ENCODE measurements around the gene PHKB.

DNA sequence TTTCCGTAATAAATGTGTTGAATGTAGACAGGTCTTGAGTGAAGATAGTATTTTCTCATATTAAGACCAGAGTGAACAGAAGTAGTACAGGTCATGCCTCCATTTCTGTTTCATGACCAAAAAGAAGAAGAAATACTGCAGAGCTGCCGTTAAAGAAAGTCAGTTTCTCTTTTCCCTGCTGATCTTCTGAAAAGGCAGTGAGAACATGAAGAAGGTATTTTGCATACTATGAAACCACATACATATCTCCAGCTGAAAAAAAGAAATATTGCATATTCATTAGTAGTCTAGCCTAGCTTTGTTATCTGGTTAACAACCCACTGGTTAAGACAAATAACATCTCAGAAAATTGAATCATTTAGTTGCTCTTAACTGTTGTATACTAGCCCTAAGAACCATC, 138.4 kb downstream of the PHKB start:
- TF ChIP-seq, protein P1, sequence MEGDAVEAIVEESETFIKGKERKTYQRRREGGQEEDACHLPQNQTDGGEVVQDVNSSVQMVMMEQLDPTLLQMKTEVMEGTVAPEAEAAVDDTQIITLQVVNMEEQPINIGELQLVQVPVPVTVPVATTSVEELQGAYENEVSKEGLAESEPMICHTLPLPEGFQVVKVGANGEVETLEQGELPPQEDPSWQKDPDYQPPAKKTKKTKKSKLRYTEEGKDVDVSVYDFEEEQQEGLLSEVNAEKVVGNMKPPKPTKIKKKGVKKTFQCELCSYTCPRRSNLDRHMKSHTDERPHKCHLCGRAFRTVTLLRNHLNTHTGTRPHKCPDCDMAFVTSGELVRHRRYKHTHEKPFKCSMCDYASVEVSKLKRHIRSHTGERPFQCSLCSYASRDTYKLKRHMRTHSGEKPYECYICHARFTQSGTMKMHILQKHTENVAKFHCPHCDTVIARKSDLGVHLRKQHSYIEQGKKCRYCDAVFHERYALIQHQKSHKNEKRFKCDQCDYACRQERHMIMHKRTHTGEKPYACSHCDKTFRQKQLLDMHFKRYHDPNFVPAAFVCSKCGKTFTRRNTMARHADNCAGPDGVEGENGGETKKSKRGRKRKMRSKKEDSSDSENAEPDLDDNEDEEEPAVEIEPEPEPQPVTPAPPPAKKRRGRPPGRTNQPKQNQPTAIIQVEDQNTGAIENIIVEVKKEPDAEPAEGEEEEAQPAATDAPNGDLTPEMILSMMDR (IDR thresholded peaks at IDR 0.05; ENCODE audit: control extremely low read depth in 1 of 3, insufficient read depth in 1 of 3, low read depth in 1 of 3, low read length in 3 of 3) = no peak
- no peak for TF ChIP-seq RAD21 (IDR thresholded peaks at IDR 0.05 in 1 of 2, conservative IDR thresholded peaks at IDR 0.05 in 1 of 2; ENCODE audit: low read depth in 2 of 2, low read length in 2 of 2)
- no peak for TF ChIP-seq TAF1 (IDR thresholded peaks at IDR 0.05; ENCODE audit: low read depth, low read length)
- no peak for TF ChIP-seq POLR2A (IDR thresholded peaks at IDR 0.05; ENCODE audit: control extremely low read depth in 1 of 2, low read depth in 2 of 2, low read length in 2 of 2)
- TF ChIP-seq, protein P2, sequence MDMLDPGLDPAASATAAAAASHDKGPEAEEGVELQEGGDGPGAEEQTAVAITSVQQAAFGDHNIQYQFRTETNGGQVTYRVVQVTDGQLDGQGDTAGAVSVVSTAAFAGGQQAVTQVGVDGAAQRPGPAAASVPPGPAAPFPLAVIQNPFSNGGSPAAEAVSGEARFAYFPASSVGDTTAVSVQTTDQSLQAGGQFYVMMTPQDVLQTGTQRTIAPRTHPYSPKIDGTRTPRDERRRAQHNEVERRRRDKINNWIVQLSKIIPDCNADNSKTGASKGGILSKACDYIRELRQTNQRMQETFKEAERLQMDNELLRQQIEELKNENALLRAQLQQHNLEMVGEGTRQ (IDR thresholded peaks at IDR 0.05; ENCODE audit: low read length) = no peak
- TF ChIP-seq BRCA1 (IDR thresholded peaks at IDR 0.05; ENCODE audit: low read depth, low read length) = no peak
- no peak for TF ChIP-seq POLR2AphosphoS5 (IDR thresholded peaks at IDR 0.05; ENCODE audit: low read depth, low read length)
- no peak for TF ChIP-seq SIX5 (IDR thresholded peaks at IDR 0.05; ENCODE audit: low read depth, low read length)
- TF ChIP-seq EGR1 (IDR thresholded peaks at IDR 0.05; ENCODE audit: borderline replicate concordance, low read depth, low read length) = no peak
- TF ChIP-seq BCL11A (IDR thresholded peaks at IDR 0.05; ENCODE audit: low read depth in 2 of 2, low read length in 2 of 2) = no peak
- no peak for TF ChIP-seq KDM5A (IDR thresholded peaks at IDR 0.05; ENCODE audit: low read length)
- no peak for TF ChIP-seq CHD2 (IDR thresholded peaks at IDR 0.05; ENCODE audit: low read length)
- no peak for TF ChIP-seq JUN (IDR thresholded peaks at IDR 0.05; ENCODE audit: low read depth, low read length)
- TF ChIP-seq CEBPB (IDR thresholded peaks at IDR 0.05; ENCODE audit: low read depth, low read length) = no peak

All from H1 (cell line).